WERI-Rb-1 (cell line): ENCODE data around the gene ENTPD8.
"Not testable (repeated sequence)": the region's sequence is repeated elsewhere in the genome, so short reads cannot be mapped to it uniquely, and the experiment has no call there.

Source experiments
- DNase-seq: peaks from one replicate; pipeline ENCODE4 v3.0.0-alpha.2; 2020
- H3K27ac ChIP-seq: fragments of 250-450 bp; sonication (Bioruptor Pico); 2 replicates; pipeline ENCODE4 v1.5.1; 2020; ENCODE audit warnings: mild to moderate bottlenecking, moderate library complexity
- H3K27me3 ChIP-seq: fragments of 250-450 bp; sonication (Bioruptor Pico); 2 replicates; pipeline ENCODE4 v1.5.1; 2021; ENCODE audit warnings: mild to moderate bottlenecking, low read depth, moderate library complexity; ENCODE audit not compliant: insufficient read depth, severe bottlenecking
- H3K36me3 ChIP-seq: fragments of 250-450 bp; sonication (Bioruptor Pico); 2 replicates; pipeline ENCODE4 v1.5.1; 2020; ENCODE audit warnings: mild to moderate bottlenecking, moderate library complexity
- H3K4me3 ChIP-seq: 2 replicates; pipeline ENCODE4 v1.5.1; 2011; ENCODE audit warnings: low read depth, mild to moderate bottlenecking, control low read depth, low read length
- H3K9me3 ChIP-seq: fragments of 250-450 bp; sonication (Bioruptor Pico); 2 replicates; pipeline ENCODE4 v1.5.1; 2021; ENCODE audit warnings: mild to moderate bottlenecking, moderate library complexity; ENCODE audit not compliant: severe bottlenecking
- TF ChIP-seq, protein P1 (sequence below): IDR thresholded peaks from 2 replicates; pipeline ENCODE4 v1.5.1; 2011; ENCODE audit warnings: low read depth, mild to moderate bottlenecking, control low read depth, inconsistent platforms, low read length

The ENTPD8 gene

DNA sequence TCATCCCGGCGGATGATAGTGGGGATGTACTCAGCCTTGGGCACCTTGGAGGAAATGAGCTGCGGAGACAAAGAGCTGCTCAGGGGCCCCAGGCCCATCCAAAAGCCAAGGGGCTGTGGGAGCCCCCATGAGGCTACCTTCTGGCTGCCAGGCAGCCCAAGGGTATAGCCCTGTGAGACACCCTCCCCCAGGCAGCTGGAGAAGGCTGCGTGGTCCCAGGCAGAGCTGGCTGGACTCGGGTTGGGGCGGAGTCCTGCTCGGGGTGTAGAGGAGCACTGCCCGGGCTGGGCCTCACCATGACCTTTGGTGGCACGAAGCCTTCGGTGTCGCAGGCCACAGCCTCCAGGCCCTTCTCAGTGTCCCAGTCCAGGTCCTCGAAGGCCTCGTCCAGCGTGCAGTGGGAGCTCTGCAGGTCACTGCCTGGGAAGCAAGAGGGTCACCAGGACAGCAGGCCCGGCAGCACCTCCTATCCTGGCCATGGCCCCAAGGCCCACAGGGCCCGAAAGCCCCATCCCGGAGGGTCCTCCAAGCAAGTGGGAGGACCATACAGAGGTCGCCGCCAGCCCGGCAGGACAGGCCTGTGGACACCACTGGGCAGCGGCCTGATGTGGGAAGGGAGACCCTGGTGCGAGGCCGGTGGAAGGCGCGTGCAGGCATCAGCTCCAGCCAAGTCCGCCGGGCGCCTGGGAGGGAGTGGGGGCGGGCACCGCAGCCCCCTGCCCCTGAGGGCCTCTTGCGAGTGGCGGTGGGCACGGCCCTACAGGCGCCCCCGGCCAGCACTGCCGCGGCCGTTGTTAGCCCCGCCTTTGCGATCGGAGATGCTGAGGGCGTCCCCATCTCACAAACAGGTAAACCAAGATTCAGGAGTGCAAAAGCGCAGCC, 11.8 kb upstream of the ENTPD8 start:
- no peak for DNase-seq
- Histone ChIP-seq H3K4me3 (no peak overlapping the region), H3K36me3 (peaks cover 55% of the 10 kb centered on the region), H3K27ac (no peak overlapping the region), H3K9me3 (no peaks in the 10 kb centered on the region), H3K27me3 (no peaks in the 10 kb centered on the region)
- TF ChIP-seq, protein P1, sequence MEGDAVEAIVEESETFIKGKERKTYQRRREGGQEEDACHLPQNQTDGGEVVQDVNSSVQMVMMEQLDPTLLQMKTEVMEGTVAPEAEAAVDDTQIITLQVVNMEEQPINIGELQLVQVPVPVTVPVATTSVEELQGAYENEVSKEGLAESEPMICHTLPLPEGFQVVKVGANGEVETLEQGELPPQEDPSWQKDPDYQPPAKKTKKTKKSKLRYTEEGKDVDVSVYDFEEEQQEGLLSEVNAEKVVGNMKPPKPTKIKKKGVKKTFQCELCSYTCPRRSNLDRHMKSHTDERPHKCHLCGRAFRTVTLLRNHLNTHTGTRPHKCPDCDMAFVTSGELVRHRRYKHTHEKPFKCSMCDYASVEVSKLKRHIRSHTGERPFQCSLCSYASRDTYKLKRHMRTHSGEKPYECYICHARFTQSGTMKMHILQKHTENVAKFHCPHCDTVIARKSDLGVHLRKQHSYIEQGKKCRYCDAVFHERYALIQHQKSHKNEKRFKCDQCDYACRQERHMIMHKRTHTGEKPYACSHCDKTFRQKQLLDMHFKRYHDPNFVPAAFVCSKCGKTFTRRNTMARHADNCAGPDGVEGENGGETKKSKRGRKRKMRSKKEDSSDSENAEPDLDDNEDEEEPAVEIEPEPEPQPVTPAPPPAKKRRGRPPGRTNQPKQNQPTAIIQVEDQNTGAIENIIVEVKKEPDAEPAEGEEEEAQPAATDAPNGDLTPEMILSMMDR = no peak

GRCh38 chr9:137452006-137452760, 11.0 kb upstream of the ENTPD8 start:
- H3K27me3 ChIP-seq = no peaks in the 10 kb centered on the region
- H3K36me3 ChIP-seq = peaks cover 47% of the 10 kb centered on the region
- H3K9me3 ChIP-seq = no peaks in the 10 kb centered on the region
- TF ChIP-seq, protein P1 = no peak
- DNase-seq = no peak
- H3K4me3 ChIP-seq = no peak overlapping the region
- no peak overlapping the region for H3K27ac ChIP-seq

- H3K27me3 ChIP-seq, DNase-seq, H3K27ac ChIP-seq, H3K9me3 ChIP-seq, H3K4me3 ChIP-seq: not testable (repeated sequence)
- H3K36me3 ChIP-seq = peaks cover 41% of the 10 kb centered on the region
Observed at GRCh38 chr9:137451264-137452005, 10.3 kb upstream of the ENTPD8 start.

DNA sequence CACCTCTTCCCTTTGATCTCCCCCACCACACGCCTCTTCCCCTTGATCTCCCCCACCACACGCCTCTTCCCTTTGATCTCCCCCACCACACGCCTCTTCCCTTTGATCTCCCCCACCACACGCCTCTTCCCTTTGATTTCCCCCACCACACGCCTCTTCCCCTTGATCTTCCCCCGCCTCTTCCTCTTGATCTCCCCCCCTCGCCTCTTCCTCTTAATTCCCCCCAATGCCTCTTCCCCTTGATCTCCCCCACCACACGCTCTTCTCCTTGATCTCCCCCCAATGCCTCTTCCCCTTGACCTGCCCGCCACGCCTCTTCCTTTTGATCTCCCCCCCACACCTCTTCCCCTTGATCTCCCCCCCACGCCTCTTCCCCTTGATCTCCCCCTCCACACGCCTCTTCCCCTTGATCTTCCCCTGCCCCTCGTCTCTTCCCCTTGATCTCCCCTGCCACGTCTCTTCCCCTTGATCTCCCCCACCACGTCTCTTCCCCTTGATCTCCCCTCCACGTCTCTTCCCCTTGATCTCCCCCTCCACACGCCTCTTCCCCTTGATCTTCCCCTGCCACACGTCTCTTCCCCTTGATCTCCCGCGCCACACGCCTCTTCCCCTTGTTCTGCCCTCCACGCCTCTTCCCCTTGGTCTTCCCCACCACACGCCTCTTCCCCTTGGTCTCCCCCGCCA, 9.5 kb upstream of the ENTPD8 start:
- H3K9me3 ChIP-seq, H3K27ac ChIP-seq, H3K27me3 ChIP-seq, DNase-seq, H3K4me3 ChIP-seq: not testable (repeated sequence)
- H3K36me3 ChIP-seq = peaks cover 35% of the 10 kb centered on the region

GRCh38 chr9:137449931-137450538, 8.9 kb upstream of the ENTPD8 start:
- peaks cover 29% of the 10 kb centered on the region for H3K36me3 ChIP-seq
- no peaks in the 10 kb centered on the region for H3K27me3 ChIP-seq
- H3K9me3 ChIP-seq = no peaks in the 10 kb centered on the region
- no peak for DNase-seq
- TF ChIP-seq, protein P1 = no peak
- no peak overlapping the region for H3K27ac ChIP-seq
- no peak overlapping the region for H3K4me3 ChIP-seq
